ENCODE results near the gene KHK. TPM values are rescaled to one million over a fixed set of nuclear protein-coding genes. Genes with fewer than 3 reads are reported as not detected.

KHK gene
- polyA plus RNA-seq, 1 of the 3 experiments (the other 2 are of a cell fraction): 10.3 TPM

GRCh38 chr2:27069436-27069835, 17.1 kb upstream of the KHK start:
- H3K36me3 ChIP-seq (replicated peaks in 1 of 2; ENCODE audit: control insufficient read depth in 1 of 2, insufficient read depth in 2 of 2, low read length in 1 of 2): peaks cover 43 to 45% of the 10 kb centered on the region in 2 experiments
- DNase-seq: no peak
- H4K20me1 ChIP-seq (ENCODE audit: insufficient read depth): peaks cover 14% of the 10 kb centered on the region
- H3K4me2 ChIP-seq: peak overlapping the region; percentile 88
- no peaks in the 10 kb centered on the region for H3K27me3 ChIP-seq (ENCODE audit: insufficient read depth)
- WGBS (ENCODE audit: low lambda C conversion rate): 92% methylated on average over 2 of the region's 6 CpGs
- H3K79me2 ChIP-seq (ENCODE audit: insufficient read depth): peaks cover 67% of the 10 kb centered on the region
- no peak overlapping the region for H3K27ac ChIP-seq (ENCODE audit: low read depth in 2 of 2, low read length in 1 of 2)
- H3F3A ChIP-seq (replicated peaks; ENCODE audit: insufficient read depth): peaks cover 16% of the 10 kb centered on the region
- CTCF ChIA-PET: interaction anchor here (0.6 to 18.5 kb wide), 5 partner anchors 10 to 214 kb away, joined by 3 to 227 read pairs (median 9); partner anchors contain the start of genes AGBL5, EMILIN1 and KHK
- no peaks in the 10 kb centered on the region for H3K9me3 ChIP-seq
- H3K9me2 ChIP-seq: no peaks in the 10 kb centered on the region
- H3K4me1 ChIP-seq (ENCODE audit: control insufficient read depth in 1 of 2, insufficient read depth in 2 of 2, low read depth in 1 of 2, low read length in 1 of 2): peaks cover 33 to 48% of the 10 kb centered on the region in 2 experiments
- TF ChIP-seq EP300 (IDR thresholded peaks at IDR 0.05; ENCODE audit: borderline replicate concordance in 1 of 2, low read depth in 1 of 2, low read length in 1 of 2) (no peak), TEAD4 (IDR thresholded peaks at IDR 0.05; ENCODE audit: borderline replicate concordance, insufficient read depth) (no peak), RFX5 (IDR thresholded peaks at IDR 0.05; ENCODE audit: low read length) (no peak), TAF1 (IDR thresholded peaks at IDR 0.05; ENCODE audit: borderline replicate concordance, low read depth, low read length) (no peak), USF1 (IDR thresholded peaks at IDR 0.05; ENCODE audit: borderline replicate concordance, low read depth) (no peak), YY1 (IDR thresholded peaks at IDR 0.05; ENCODE audit: low read depth) (no peak), RCOR1 (IDR thresholded peaks at IDR 0.05; ENCODE audit: low read length) (no peak), NFIC (IDR thresholded peaks at IDR 0.05; ENCODE audit: borderline replicate concordance) (no peak), PBX3 (IDR thresholded peaks at IDR 0.05) (no peak), FOXJ3 (CRISPR knock-in tag; IDR thresholded peaks at IDR 0.05) (no peak), RAD21 (IDR thresholded peaks at IDR 0.05; ENCODE audit: low read length) (no peak)
- TF ChIP-seq, protein P1, sequence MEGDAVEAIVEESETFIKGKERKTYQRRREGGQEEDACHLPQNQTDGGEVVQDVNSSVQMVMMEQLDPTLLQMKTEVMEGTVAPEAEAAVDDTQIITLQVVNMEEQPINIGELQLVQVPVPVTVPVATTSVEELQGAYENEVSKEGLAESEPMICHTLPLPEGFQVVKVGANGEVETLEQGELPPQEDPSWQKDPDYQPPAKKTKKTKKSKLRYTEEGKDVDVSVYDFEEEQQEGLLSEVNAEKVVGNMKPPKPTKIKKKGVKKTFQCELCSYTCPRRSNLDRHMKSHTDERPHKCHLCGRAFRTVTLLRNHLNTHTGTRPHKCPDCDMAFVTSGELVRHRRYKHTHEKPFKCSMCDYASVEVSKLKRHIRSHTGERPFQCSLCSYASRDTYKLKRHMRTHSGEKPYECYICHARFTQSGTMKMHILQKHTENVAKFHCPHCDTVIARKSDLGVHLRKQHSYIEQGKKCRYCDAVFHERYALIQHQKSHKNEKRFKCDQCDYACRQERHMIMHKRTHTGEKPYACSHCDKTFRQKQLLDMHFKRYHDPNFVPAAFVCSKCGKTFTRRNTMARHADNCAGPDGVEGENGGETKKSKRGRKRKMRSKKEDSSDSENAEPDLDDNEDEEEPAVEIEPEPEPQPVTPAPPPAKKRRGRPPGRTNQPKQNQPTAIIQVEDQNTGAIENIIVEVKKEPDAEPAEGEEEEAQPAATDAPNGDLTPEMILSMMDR (IDR thresholded peaks at IDR 0.05): no peak
- TF ChIP-seq, protein P2, sequence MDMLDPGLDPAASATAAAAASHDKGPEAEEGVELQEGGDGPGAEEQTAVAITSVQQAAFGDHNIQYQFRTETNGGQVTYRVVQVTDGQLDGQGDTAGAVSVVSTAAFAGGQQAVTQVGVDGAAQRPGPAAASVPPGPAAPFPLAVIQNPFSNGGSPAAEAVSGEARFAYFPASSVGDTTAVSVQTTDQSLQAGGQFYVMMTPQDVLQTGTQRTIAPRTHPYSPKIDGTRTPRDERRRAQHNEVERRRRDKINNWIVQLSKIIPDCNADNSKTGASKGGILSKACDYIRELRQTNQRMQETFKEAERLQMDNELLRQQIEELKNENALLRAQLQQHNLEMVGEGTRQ (IDR thresholded peaks at IDR 0.05; ENCODE audit: borderline replicate concordance, low read depth, low read length): no peak
- TF ChIP-seq, protein P3, sequence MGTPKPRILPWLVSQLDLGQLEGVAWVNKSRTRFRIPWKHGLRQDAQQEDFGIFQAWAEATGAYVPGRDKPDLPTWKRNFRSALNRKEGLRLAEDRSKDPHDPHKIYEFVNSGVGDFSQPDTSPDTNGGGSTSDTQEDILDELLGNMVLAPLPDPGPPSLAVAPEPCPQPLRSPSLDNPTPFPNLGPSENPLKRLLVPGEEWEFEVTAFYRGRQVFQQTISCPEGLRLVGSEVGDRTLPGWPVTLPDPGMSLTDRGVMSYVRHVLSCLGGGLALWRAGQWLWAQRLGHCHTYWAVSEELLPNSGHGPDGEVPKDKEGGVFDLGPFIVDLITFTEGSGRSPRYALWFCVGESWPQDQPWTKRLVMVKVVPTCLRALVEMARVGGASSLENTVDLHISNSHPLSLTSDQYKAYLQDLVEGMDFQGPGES (IDR thresholded peaks at IDR 0.05; ENCODE audit: low read depth, low read length): no peak
- H3K4me3 ChIP-seq (ENCODE audit: low read depth in 2 of 2, low read length in 1 of 2): peak overlapping the region in 1 of 2 experiments; percentile 98; a peak in 3 of 4 replicates
- peak overlapping the region; percentile 94 for H3K9ac ChIP-seq
- H2AFZ ChIP-seq (ENCODE audit: low read depth): no peak overlapping the region
- POLR2A ChIA-PET: interaction anchor here (1.9 to 2.2 kb wide), 2 partner anchors 18 to 34 kb away, joined by 4 to 8 read pairs; partner anchors contain the start of gene AGBL5

All from SK-N-SH (cell line).